GM19395 (cell line): Measurements from ENCODE around the gene ZSCAN21.

Source experiments
- ATAC-seq: cut with Tn5 transposase; IDR thresholded peaks from one replicate; pipeline ENCODE4 v1.9.1; 2021; ENCODE audit warnings: mild to moderate bottlenecking, moderate library complexity; ENCODE audit not compliant: unreplicated experiment

The ZSCAN21 gene

GRCh38 chr7:100095289-100095688 lies 45.7 kb downstream of the ZSCAN21 start:
- ATAC-seq = no peak

DNA sequence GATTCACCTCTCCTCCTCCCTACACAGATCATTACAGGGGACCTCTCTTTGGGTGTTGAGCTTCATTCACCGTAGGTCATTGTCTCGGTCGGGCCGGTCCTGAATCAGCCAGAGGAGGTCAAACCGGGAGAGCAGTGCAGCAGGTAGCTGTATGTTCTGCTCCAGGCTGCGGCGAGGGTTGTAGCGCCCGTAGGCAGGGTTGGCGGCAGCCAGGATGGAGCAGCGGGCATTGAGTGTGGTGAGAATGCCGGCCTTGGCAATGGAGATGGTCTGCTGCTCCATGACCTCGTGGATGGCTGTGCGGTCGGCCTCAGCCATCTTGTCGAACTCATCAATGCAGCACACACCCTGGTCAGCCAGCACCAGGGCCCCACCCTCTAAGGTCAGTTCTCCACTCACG lies 46.1 kb downstream of the ZSCAN21 start:
- ATAC-seq = no peak

- no peak for ATAC-seq
Measured at GRCh38 chr7:100098913-100099312, 49.3 kb downstream of the ZSCAN21 start.

DNA sequence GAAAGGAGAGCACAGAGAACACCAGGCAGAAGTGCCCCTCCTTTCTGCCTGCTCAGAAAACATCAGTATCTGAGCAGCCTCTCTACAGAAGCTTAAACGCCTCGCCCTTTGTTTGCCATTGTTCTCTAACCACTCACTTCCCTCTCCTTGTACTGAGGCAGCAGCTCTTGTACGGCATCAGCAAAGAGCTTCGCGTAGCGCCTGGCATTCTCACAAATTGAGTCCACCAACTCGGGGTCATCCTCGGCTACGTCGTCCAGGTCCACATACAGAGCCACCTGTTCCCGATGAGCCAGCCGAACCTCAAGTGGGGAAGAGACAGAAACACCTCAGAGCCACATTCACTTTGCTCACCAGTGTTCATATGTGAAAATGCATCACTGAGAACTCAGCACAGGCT lies 49.9 kb downstream of the ZSCAN21 start:
- ATAC-seq = no peak

- ATAC-seq = peak; percentile 70
Measured at GRCh38 chr7:100100420-100101015, 50.9 kb downstream of the ZSCAN21 start.

DNA sequence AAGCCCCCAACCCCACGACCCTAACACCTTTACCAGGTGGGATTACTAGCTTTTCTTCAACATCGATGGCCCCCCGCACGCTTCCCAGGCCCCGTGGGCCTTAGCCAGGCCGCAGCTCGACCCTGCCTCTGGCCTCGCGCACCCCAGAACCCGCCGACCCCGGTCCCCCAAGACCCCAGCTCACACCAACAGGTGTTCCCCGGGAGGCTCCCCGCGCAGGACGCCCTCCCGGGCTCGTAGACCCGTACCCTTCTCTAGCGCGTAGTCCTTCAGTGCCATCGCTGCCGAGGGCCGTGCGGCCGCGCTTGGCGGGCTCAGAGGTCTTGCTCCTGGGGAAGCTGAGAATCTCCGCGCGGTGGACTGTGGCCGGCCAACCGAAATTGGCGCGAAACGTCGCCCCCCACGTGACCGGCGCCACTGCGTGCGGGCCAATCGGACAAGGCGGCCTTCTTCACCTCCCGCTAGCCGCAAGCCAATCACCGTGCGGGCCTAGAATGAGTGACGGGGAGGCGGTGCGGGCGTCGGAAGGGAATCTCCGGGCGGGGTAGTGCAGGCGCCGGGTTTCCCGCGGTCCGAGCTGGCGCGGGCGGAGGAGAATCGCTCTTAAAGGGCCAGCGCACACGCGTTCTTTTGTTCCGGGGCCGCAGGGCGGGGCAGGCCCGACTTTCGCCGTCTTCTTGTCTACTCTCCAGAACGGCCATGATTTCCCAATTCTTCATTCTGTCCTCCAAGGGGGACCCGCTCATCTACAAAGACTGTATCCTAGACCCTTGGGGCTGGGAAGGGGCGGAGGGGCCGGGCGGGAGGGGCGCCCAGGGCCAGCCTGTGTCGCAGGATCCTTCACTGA lies 51.7 kb downstream of the ZSCAN21 start, which contains the start of the genes AP4M1 and MCM7:
Gene AP4M1 (plus strand): TSS at position 628 of the 847 bp plus-strand sequence. CDS start 72 bp downstream, at position 700.
Gene MCM7 (minus strand): TSS at position 382 of the 847 bp plus-strand sequence. CDS start 103 bp downstream, at position 279.
- ATAC-seq = peak; percentile 88

- ATAC-seq = no peak
Measured at GRCh38 chr7:100102950-100103840, 53.6 kb downstream of the ZSCAN21 start.

DNA sequence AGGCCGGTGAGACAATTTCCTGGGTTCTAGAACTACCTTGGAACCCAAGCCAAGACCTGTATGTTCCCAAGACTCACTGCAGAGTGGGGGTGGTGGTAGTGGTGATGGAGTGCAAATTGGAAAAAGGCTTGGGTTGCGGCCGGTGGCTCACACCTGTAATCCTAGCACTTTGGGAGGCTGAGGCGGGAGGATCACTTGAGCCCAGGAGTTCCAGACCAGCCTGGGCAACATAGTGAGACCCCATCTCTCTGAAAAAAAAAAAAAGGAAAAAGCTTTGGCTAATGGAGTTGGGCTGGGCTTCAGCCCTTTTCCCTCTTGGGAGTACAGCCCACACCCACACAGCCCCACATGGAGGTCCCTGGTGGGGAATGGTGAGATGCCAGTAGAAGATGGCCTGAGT lies 56.0 kb downstream of the ZSCAN21 start:
- ATAC-seq = no peak

- ATAC-seq = no peak
Measured at GRCh38 chr7:100106633-100107032, 57.1 kb downstream of the ZSCAN21 start.

DNA sequence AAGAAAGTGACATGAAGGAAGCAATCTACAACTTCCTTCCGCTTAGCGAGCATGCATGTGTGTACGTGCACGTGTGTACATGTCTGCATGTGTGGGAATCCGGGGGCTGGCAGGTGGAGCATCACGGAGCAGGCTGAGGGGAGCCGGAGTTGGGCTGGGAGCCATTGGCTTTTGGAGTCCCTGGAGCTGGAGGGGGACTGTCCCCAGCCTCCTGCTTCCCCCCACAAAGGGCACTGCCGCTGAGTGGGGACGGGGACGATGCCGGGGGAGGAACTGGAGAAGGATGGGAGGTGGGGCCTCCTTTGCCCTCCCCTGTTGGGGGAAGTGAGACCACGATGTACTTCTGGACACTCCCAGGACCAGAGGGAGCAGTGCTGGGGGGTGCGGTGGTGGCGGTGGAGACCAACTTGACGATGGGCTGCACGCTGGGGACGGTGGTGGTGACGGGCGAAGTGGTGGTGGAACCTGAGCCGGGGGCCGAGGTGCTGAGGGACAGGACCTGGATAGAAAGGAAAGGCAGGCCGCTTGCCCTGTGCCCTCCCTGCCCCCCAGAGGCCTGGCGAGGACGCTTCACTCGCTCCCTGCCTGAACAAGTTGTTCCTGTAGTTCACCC lies 57.7 kb downstream of the ZSCAN21 start:
- no peak for ATAC-seq

- no peak for ATAC-seq
Measured at GRCh38 chr7:100107890-100108289, 58.3 kb downstream of the ZSCAN21 start.

DNA sequence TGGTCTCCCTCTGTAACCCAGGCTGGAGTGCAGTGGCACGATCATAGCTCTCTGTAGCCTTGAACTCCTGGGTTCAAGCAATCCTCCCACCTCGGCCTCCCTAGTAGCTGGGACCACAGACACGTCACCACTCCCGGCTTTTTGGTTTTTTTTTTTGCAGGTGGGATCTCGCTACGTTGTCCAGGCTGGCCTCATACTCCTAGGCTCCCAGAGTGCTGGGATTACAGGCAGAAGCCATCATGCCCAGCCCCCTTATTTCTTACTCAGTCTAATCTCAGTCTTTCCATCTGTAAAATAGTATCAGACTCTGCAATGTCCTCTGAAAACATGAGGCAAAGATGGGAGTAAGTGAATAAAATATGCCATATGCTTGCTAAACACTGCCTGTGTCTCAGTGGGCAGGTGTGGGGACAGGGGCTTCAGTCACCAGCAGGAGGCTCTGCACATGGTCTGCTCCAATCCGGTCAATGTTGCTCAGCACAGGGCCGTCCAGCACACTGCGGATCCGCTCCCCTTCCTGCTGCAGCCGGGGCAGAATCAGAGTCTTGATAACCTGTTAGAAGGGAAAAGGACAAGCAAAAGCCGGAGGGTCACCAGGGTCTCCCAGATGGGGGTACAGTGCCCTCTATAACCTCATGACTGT lies 60.1 kb downstream of the ZSCAN21 start:
- no peak for ATAC-seq

GRCh38 chr7:100111156-100111555 lies 61.6 kb downstream of the ZSCAN21 start:
- no peak for ATAC-seq

- ATAC-seq = no peak
Measured at GRCh38 chr7:100111914-100112313, 62.3 kb downstream of the ZSCAN21 start.
